ENCODE measurements around the gene CDK2. TPM values are rescaled to one million over a fixed set of nuclear protein-coding genes. Genes with fewer than 3 reads are reported as not detected.
A peak's percentile ranks its signal among the peaks of the same experiment; 100 is the strongest.

CDK2 gene
- total RNA-seq, 2 donors from 2014 or later = 20.9 to 48.9 TPM

- peak overlapping the region; percentile 87 for H3K9ac ChIP-seq (ENCODE audit: low read depth in 2 of 2, low read length in 2 of 2)
- no peaks in the 10 kb centered on the region for H3K27me3 ChIP-seq
- H3K27ac ChIP-seq = peak overlapping the region; percentile 99
- H3K4me1 ChIP-seq = peaks cover 33% of the 10 kb centered on the region
- peak; percentile 57 for DNase-seq
- no peaks in the 10 kb centered on the region for H3K36me3 ChIP-seq
- peak overlapping the region; percentile 70 for H3K4me3 ChIP-seq
- intact Hi-C loops (cut with DNase I) = no loop called here
- H3K9me3 ChIP-seq = no peaks in the 10 kb centered on the region
- TF ChIP-seq CTCF (IDR thresholded peaks at IDR 0.05) = no peak
Observed at GRCh38 chr12:55931317-55931779, 35.3 kb upstream of the CDK2 start.

GRCh38 chr12:55931780-55932550 is 34.7 kb upstream of the CDK2 start:
- peak overlapping the region; percentile 99 for H3K27ac ChIP-seq
- intact Hi-C loops (cut with DNase I) = no loop called here
- peak; percentile 70 for DNase-seq
- no peak for TF ChIP-seq CTCF (IDR thresholded peaks at IDR 0.05)
- no peaks in the 10 kb centered on the region for H3K36me3 ChIP-seq
- peak overlapping the region; percentile 87 for H3K9ac ChIP-seq (ENCODE audit: low read depth in 2 of 2, low read length in 2 of 2)
- H3K9me3 ChIP-seq = no peaks in the 10 kb centered on the region
- peak overlapping the region; percentile 70 for H3K4me3 ChIP-seq
- H3K4me1 ChIP-seq = peaks cover 33% of the 10 kb centered on the region
- no peaks in the 10 kb centered on the region for H3K27me3 ChIP-seq

- H3K27ac ChIP-seq = peak overlapping the region; percentile 99
- no peak for TF ChIP-seq CTCF (IDR thresholded peaks at IDR 0.05)
- H3K4me1 ChIP-seq = peaks cover 33% of the 10 kb centered on the region
- H3K9ac ChIP-seq (ENCODE audit: low read depth in 2 of 2, low read length in 2 of 2) = peak overlapping the region; percentile 87
- H3K9me3 ChIP-seq = no peaks in the 10 kb centered on the region
- H3K36me3 ChIP-seq = no peaks in the 10 kb centered on the region
- intact Hi-C loops (cut with DNase I) = no loop called here
- no peaks in the 10 kb centered on the region for H3K27me3 ChIP-seq
- DNase-seq = peak; percentile 50
- peak overlapping the region; percentile 70 for H3K4me3 ChIP-seq
Observed at GRCh38 chr12:55932551-55932910, 34.1 kb upstream of the CDK2 start.

- DNase-seq = peak; percentile 76
- no peak overlapping the region for H3K4me3 ChIP-seq
- intact Hi-C loops (cut with DNase I) = no loop called here
- H3K27ac ChIP-seq = peak overlapping the region; percentile 56
- H3K4me1 ChIP-seq = peaks cover 33% of the 10 kb centered on the region
- H3K27me3 ChIP-seq = no peaks in the 10 kb centered on the region
- peak overlapping the region; percentile 20 to 87 for H3K9ac ChIP-seq (ENCODE audit: low read depth in 2 of 2, low read length in 2 of 2)
- H3K9me3 ChIP-seq = no peaks in the 10 kb centered on the region
- TF ChIP-seq CTCF (IDR thresholded peaks at IDR 0.05) = no peak
- H3K36me3 ChIP-seq = no peaks in the 10 kb centered on the region
Observed at GRCh38 chr12:55933169-55933798, 33.3 kb upstream of the CDK2 start.

- Histone ChIP-seq H3K9ac (ENCODE audit: low read depth in 2 of 2, low read length in 2 of 2) (no peak overlapping the region), H3K9me3 (no peaks in the 10 kb centered on the region), H3K4me3 (no peak overlapping the region), H3K27ac (peak overlapping the region; percentile 56), H3K27me3 (no peaks in the 10 kb centered on the region), H3K36me3 (no peaks in the 10 kb centered on the region), H3K4me1 (peaks cover 26% of the 10 kb centered on the region)
- TF ChIP-seq CTCF (IDR thresholded peaks at IDR 0.05) = no peak
- no peak for DNase-seq
- intact Hi-C loops (cut with DNase I) = no loop called here
Observed at GRCh38 chr12:55933799-55934742, 32.6 kb upstream of the CDK2 start.
